ENCODE data around the gene SLC35A5. TPM values are rescaled to one million over a fixed set of nuclear protein-coding genes. Genes with fewer than 3 reads are reported as not detected.

Gene SLC35A5
- total RNA-seq, 5 donors from 2014 or later (not counting 1 experiment from before 2014, with no cell fraction given), result 11.7 to 20.4 (median 16.3) TPM

GRCh38 chr3:112555535-112556170, 6.2 kb upstream of the SLC35A5 start:
- Histone ChIP-seq H3K36me3 (ENCODE audit: control insufficient read depth in 2 of 2, extremely low read depth in 1 of 2, insufficient read depth in 1 of 2, low read length in 1 of 2) (peaks cover 0 to 5% of the 10 kb centered on the region in 2 donors), H3K4me1 (ENCODE audit: control insufficient read depth in 1 of 2, extremely low read depth in 1 of 2, insufficient read depth in 2 of 2, low read length in 2 of 2) (peaks cover 12 to 14% of the 10 kb centered on the region in 2 experiments), H3K27ac (ENCODE audit: low read length) (no peak overlapping the region), H3K9me3 (no peaks in the 10 kb centered on the region), H3K4me3 (ENCODE audit: control insufficient read depth in 1 of 2, extremely low read depth in 1 of 2, low read length in 1 of 2) (no peak overlapping the region), H3K27me3 (replicated peaks in 1 of 2; ENCODE audit: control insufficient read depth in 2 of 2, extremely low read depth in 1 of 2, insufficient read depth in 2 of 2, low read length in 1 of 2) (no peaks in the 10 kb centered on the region)
- no peak for DNase-seq
- H3K27ac Mint-ChIP-seq, result peak overlapping the region; percentile 53 to 61
- H3K36me3 Mint-ChIP-seq, result peaks cover 29% of the 10 kb centered on the region
- H3K4me3 Mint-ChIP-seq, result no peak overlapping the region
- ChIA-PET CTCF (interaction anchor here in 1 of 2 donors (0.5 to 1.4 kb wide), 2 partner anchors 25 to 223 kb away, joined by 3 to 4 read pairs; partner anchors contain the start of gene CD200), POLR2A (no interaction called here)
- peaks cover 61 to 64% (median 62%) of the 10 kb centered on the region in 3 donors for H3K4me1 Mint-ChIP-seq
- no peaks in the 10 kb centered on the region for H3K9me3 Mint-ChIP-seq
- no peaks in the 10 kb centered on the region for H3K27me3 Mint-ChIP-seq
- no CpG with 5 or more reads among the region's 1 CpG for WGBS (ENCODE audit: insufficient coverage)
- no peak for ATAC-seq (replicated peaks in 1 of 4)

GRCh38 chr3:112557976-112558375, 3.9 kb upstream of the SLC35A5 start:
- no peak overlapping the region for H3K27ac ChIP-seq (ENCODE audit: low read length)
- Mint-ChIP-seq H3K4me3 (no peak overlapping the region), H3K4me1 (peaks cover 55 to 61% (median 58%) of the 10 kb centered on the region in 3 donors), H3K9me3 (no peaks in the 10 kb centered on the region), H3K27ac (no peak overlapping the region), H3K27me3 (no peaks in the 10 kb centered on the region), H3K36me3 (peaks cover 12% of the 10 kb centered on the region)
- ATAC-seq (replicated peaks in 1 of 4) (no peak), DNase-seq (no peak)
- no peak overlapping the region for H3K4me3 ChIP-seq (ENCODE audit: control insufficient read depth in 1 of 2, extremely low read depth in 1 of 2, low read length in 1 of 2)
- WGBS (ENCODE audit: insufficient coverage), result no CpG with 5 or more reads among the region's 1 CpG
- no peaks in the 10 kb centered on the region for H3K9me3 ChIP-seq
- peaks cover 0 to 5% of the 10 kb centered on the region in 2 donors for H3K36me3 ChIP-seq (ENCODE audit: control insufficient read depth in 2 of 2, extremely low read depth in 1 of 2, insufficient read depth in 1 of 2, low read length in 1 of 2)
- ChIA-PET POLR2A (interaction anchor here (0.6 kb wide), 4 partner anchors 25 to 879 kb away, joined by 3 to 5 read pairs (median 3); no protein-coding TSS in a partner anchor), CTCF (interaction anchor here in 1 of 2 donors (1.1 kb wide), 1 partner anchor 11 kb away, joined by 4 read pairs; no protein-coding TSS in a partner anchor)
- H3K4me1 ChIP-seq (ENCODE audit: control insufficient read depth in 1 of 2, extremely low read depth in 1 of 2, insufficient read depth in 2 of 2, low read length in 2 of 2), result peaks cover 16 to 17% of the 10 kb centered on the region in 2 experiments
- H3K27me3 ChIP-seq (replicated peaks in 1 of 2; ENCODE audit: control insufficient read depth in 2 of 2, extremely low read depth in 1 of 2, insufficient read depth in 2 of 2, low read length in 1 of 2), result no peaks in the 10 kb centered on the region

GRCh38 chr3:112560307-112560706, 1.5 kb upstream of the SLC35A5 start:
- H3K4me1 ChIP-seq (ENCODE audit: control insufficient read depth in 1 of 2, extremely low read depth in 1 of 2, insufficient read depth in 2 of 2, low read length in 2 of 2), result peaks cover 19 to 22% of the 10 kb centered on the region in 2 experiments
- peaks cover 58 to 62% (median 62%) of the 10 kb centered on the region in 3 donors for H3K4me1 Mint-ChIP-seq
- peaks cover 19% of the 10 kb centered on the region for H3K36me3 Mint-ChIP-seq

GRCh38 chr3:112560721-112561483, 943 bp upstream of the SLC35A5 start:
- Histone ChIP-seq H3K4me1 (ENCODE audit: control insufficient read depth in 1 of 2, extremely low read depth in 1 of 2, insufficient read depth in 2 of 2, low read length in 2 of 2) (peaks cover 19 to 22% of the 10 kb centered on the region in 2 experiments), H3K27me3 (replicated peaks in 1 of 2; ENCODE audit: control insufficient read depth in 2 of 2, extremely low read depth in 1 of 2, insufficient read depth in 2 of 2, low read length in 1 of 2) (no peaks in the 10 kb centered on the region), H3K36me3 (ENCODE audit: control insufficient read depth in 2 of 2, extremely low read depth in 1 of 2, insufficient read depth in 1 of 2, low read length in 1 of 2) (peaks cover 0 to 8% of the 10 kb centered on the region in 2 donors), H3K27ac (ENCODE audit: low read length) (peak overlapping the region; percentile 94), H3K4me3 (ENCODE audit: control insufficient read depth in 1 of 2, extremely low read depth in 1 of 2, low read length in 1 of 2) (peak overlapping the region; percentile 60 to 84), H3K9me3 (no peaks in the 10 kb centered on the region)
- peaks cover 52 to 62% (median 56%) of the 10 kb centered on the region in 3 donors for H3K4me1 Mint-ChIP-seq
- CTCF ChIA-PET, result interaction anchor here (0.5 to 1.4 kb wide), 7 partner anchors 28 to 1184 kb away, joined by 3 to 5 read pairs (median 3); no protein-coding TSS in a partner anchor
- peak; percentile 10 to 16 (median 12) for ATAC-seq (replicated peaks in 1 of 4)
- H3K9me3 Mint-ChIP-seq, result no peaks in the 10 kb centered on the region
- H3K36me3 Mint-ChIP-seq, result peaks cover 19% of the 10 kb centered on the region
- peak overlapping the region; percentile 83 to 98 (median 96) for H3K4me3 Mint-ChIP-seq
- no peaks in the 10 kb centered on the region for H3K27me3 Mint-ChIP-seq
- DNase-seq, result peak in 33 of 35 experiments; percentile 45 to 79 (median 64)
- peak overlapping the region; percentile 87 to 90 for H3K27ac Mint-ChIP-seq
- under 1% methylated on average over 24 of the region's 29 CpGs for WGBS (ENCODE audit: insufficient coverage)
- POLR2A ChIA-PET, result interaction anchor here (0.7 to 1.1 kb wide), 5 partner anchors 8 to 1958 kb away, joined by 3 to 11 read pairs (median 5); no protein-coding TSS in a partner anchor

More at GRCh38 chr3:112560307-112560706, 1.5 kb upstream of the SLC35A5 start:
- no CpG with 5 or more reads among the region's 2 CpGs for WGBS (ENCODE audit: insufficient coverage)
- Histone ChIP-seq H3K36me3 (ENCODE audit: control insufficient read depth in 2 of 2, extremely low read depth in 1 of 2, insufficient read depth in 1 of 2, low read length in 1 of 2) (peaks cover 0 to 8% of the 10 kb centered on the region in 2 donors), H3K9me3 (no peaks in the 10 kb centered on the region), H3K4me3 (ENCODE audit: control insufficient read depth in 1 of 2, extremely low read depth in 1 of 2, low read length in 1 of 2) (peak overlapping the region in 1 of 2 donors; percentile 84), H3K27me3 (replicated peaks in 1 of 2; ENCODE audit: control insufficient read depth in 2 of 2, extremely low read depth in 1 of 2, insufficient read depth in 2 of 2, low read length in 1 of 2) (no peaks in the 10 kb centered on the region), H3K27ac (ENCODE audit: low read length) (no peak overlapping the region)
- ATAC-seq (replicated peaks in 1 of 4), result no peak
- peak overlapping the region in 1 of 2 donors; percentile 28 for H3K27ac Mint-ChIP-seq
- no peaks in the 10 kb centered on the region for H3K27me3 Mint-ChIP-seq
- DNase-seq, result no peak
- H3K4me3 Mint-ChIP-seq, result peak overlapping the region; percentile 83 to 98 (median 96)
- POLR2A ChIA-PET, result interaction anchor here (0.6 to 1.0 kb wide), 4 partner anchors 9 to 1959 kb away, joined by 3 to 6 read pairs (median 4); no protein-coding TSS in a partner anchor
- no peaks in the 10 kb centered on the region for H3K9me3 Mint-ChIP-seq
- CTCF ChIA-PET, result interaction anchor here (0.5 to 1.4 kb wide), 5 partner anchors 27 to 1138 kb away, joined by 3 to 5 read pairs (median 3); no protein-coding TSS in a partner anchor

- ChIA-PET CTCF (interaction anchor here (0.9 to 1.2 kb wide), 4 partner anchors 40 to 1184 kb away, joined by 3 read pairs; no protein-coding TSS in a partner anchor), POLR2A (interaction anchor here (0.7 to 1.1 kb wide), 2 partner anchors 10 to 713 kb away, joined by 5 to 11 read pairs; no protein-coding TSS in a partner anchor)
- Mint-ChIP-seq H3K4me1 (peaks cover 53 to 64% (median 54%) of the 10 kb centered on the region in 3 donors), H3K27ac (peak overlapping the region; percentile 87 to 90), H3K27me3 (no peaks in the 10 kb centered on the region), H3K36me3 (peaks cover 22% of the 10 kb centered on the region), H3K9me3 (no peaks in the 10 kb centered on the region), H3K4me3 (peak overlapping the region; percentile 83 to 98 (median 96))
- peaks cover 0 to 11% of the 10 kb centered on the region in 2 donors for H3K36me3 ChIP-seq (ENCODE audit: control insufficient read depth in 2 of 2, extremely low read depth in 1 of 2, insufficient read depth in 1 of 2, low read length in 1 of 2)
- ATAC-seq (replicated peaks in 1 of 4) (peak; percentile 53 to 66 (median 64)), DNase-seq (peak in 10 of 35 experiments; percentile 70 to 79 (median 76))
- no peaks in the 10 kb centered on the region for H3K27me3 ChIP-seq (replicated peaks in 1 of 2; ENCODE audit: control insufficient read depth in 2 of 2, extremely low read depth in 1 of 2, insufficient read depth in 2 of 2, low read length in 1 of 2)
- H3K4me1 ChIP-seq (ENCODE audit: control insufficient read depth in 1 of 2, extremely low read depth in 1 of 2, insufficient read depth in 2 of 2, low read length in 2 of 2), result peaks cover 19 to 22% of the 10 kb centered on the region in 2 experiments
- 0% methylated on average over 29 of the region's 29 CpGs for WGBS (ENCODE audit: insufficient coverage)
- H3K27ac ChIP-seq (ENCODE audit: low read length), result peak overlapping the region; percentile 94
- H3K9me3 ChIP-seq, result no peaks in the 10 kb centered on the region
- peak overlapping the region; percentile 60 to 84 for H3K4me3 ChIP-seq (ENCODE audit: control insufficient read depth in 1 of 2, extremely low read depth in 1 of 2, low read length in 1 of 2)
These were observed 436 bp upstream of the SLC35A5 start for GRCh38 chr3:112561484-112561733.

All from T-cell (primary cell).